Measurements from ENCODE around the gene JAK1. TPM values are rescaled to one million over a fixed set of nuclear protein-coding genes. Genes with fewer than 3 reads are reported as not detected.
A peak's percentile ranks its signal among the peaks of the same experiment; 100 is the strongest.

JAK1 gene
- total and polyA plus RNA-seq, 2 experiments from 2014 or later: 8.0 to 19.5 TPM

DNA sequence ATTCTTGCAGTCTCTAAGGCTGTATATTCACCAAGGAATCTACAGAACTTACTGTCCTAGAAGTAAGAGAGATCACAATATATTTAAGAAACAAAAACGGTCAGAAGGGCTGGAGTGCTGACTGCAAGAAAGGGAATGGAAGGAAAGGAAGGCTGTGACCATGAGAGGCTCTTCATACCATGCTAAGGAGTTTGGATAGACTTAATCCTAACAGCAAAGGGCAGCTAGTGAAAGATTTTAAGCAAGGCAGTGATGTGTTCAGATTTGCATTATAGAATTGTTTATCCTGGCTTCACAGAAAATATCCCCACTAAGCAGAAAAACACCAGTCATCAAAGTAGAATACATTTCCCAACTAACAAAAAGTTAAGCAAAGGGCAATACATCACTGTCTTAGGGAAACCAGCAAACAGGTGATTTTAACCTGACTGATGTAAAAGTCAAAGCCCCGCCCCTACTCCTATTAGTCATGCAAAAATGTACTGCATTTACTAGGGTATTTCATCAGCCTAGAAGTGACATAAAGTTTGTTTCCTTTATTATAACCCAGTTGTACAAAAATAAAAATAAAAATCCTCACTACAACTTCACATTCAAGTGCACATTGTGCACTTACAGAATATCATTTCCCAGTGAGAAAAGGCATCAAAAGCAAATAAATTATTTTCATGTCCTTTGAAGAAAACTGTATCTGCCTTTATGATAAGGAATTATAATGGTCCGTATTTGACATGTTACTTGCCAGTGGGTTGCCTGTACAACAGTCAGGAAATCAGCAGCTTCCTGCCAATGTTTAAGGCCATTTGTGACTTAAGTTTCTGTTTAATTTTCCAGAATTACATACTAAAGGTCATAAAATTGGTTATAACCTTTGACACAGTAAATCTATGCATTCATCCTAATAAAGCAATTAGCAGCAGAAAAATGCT lies 17.2 kb downstream of the JAK1 start:
- ATAC-seq (peak; percentile 40), DNase-seq (ENCODE audit: low spot score) (peak; percentile 72)
- Mint-ChIP-seq H3K27me3 (ENCODE audit: insufficient read depth, low read depth, poor library complexity) (peaks cover 1% of the 10 kb centered on the region), H3K4me1 (peaks cover 24% of the 10 kb centered on the region), H3K27ac (peak overlapping the region; percentile 93), H3K36me3 (ENCODE audit: low read depth) (no peaks in the 10 kb centered on the region), H3K4me3 (no peak overlapping the region; the same call in 2 of the 3 replicates), H3K9me3 (no peaks in the 10 kb centered on the region)
- H3K4me1 ChIP-seq (ENCODE audit: insufficient read depth): peaks cover 11% of the 10 kb centered on the region; the same call in 1 of the 2 replicates
- H3K4me2 ChIP-seq: peak overlapping the region; percentile 1; the same call in 1 of the 2 replicates
- TF ChIP-seq, protein P1, sequence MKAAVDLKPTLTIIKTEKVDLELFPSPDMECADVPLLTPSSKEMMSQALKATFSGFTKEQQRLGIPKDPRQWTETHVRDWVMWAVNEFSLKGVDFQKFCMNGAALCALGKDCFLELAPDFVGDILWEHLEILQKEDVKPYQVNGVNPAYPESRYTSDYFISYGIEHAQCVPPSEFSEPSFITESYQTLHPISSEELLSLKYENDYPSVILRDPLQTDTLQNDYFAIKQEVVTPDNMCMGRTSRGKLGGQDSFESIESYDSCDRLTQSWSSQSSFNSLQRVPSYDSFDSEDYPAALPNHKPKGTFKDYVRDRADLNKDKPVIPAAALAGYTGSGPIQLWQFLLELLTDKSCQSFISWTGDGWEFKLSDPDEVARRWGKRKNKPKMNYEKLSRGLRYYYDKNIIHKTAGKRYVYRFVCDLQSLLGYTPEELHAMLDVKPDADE (IDR thresholded peaks at IDR 0.05): no peak
- TF ChIP-seq EZH2 (IDR thresholded peaks at IDR 0.05; ENCODE audit: low read depth, unreplicated experiment) (no peak), JUNB (IDR thresholded peaks at IDR 0.05; ENCODE audit: unreplicated experiment) (no peak), CREB1 (CRISPR knock-in tag; IDR thresholded peaks at IDR 0.05; ENCODE audit: low read depth) (no peak), NANOG (IDR thresholded peaks at IDR 0.05; ENCODE audit: borderline replicate concordance) (no peak)
- TF ChIP-seq, protein P2, sequence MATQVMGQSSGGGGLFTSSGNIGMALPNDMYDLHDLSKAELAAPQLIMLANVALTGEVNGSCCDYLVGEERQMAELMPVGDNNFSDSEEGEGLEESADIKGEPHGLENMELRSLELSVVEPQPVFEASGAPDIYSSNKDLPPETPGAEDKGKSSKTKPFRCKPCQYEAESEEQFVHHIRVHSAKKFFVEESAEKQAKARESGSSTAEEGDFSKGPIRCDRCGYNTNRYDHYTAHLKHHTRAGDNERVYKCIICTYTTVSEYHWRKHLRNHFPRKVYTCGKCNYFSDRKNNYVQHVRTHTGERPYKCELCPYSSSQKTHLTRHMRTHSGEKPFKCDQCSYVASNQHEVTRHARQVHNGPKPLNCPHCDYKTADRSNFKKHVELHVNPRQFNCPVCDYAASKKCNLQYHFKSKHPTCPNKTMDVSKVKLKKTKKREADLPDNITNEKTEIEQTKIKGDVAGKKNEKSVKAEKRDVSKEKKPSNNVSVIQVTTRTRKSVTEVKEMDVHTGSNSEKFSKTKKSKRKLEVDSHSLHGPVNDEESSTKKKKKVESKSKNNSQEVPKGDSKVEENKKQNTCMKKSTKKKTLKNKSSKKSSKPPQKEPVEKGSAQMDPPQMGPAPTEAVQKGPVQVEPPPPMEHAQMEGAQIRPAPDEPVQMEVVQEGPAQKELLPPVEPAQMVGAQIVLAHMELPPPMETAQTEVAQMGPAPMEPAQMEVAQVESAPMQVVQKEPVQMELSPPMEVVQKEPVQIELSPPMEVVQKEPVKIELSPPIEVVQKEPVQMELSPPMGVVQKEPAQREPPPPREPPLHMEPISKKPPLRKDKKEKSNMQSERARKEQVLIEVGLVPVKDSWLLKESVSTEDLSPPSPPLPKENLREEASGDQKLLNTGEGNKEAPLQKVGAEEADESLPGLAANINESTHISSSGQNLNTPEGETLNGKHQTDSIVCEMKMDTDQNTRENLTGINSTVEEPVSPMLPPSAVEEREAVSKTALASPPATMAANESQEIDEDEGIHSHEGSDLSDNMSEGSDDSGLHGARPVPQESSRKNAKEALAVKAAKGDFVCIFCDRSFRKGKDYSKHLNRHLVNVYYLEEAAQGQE (IDR thresholded peaks at IDR 0.05; ENCODE audit: unreplicated experiment): no peak
- no peaks in the 10 kb centered on the region for H3K36me3 ChIP-seq (ENCODE audit: insufficient read depth)
- no peaks in the 10 kb centered on the region for H3F3A ChIP-seq (replicated peaks; ENCODE audit: low read depth)
- no peaks in the 10 kb centered on the region for H4K20me1 ChIP-seq (replicated peaks; ENCODE audit: insufficient read depth)
- H3K79me2 ChIP-seq (replicated peaks; ENCODE audit: insufficient read depth): peaks cover 38% of the 10 kb centered on the region
- H3K27me3 ChIP-seq (ENCODE audit: insufficient read depth): no peaks in the 10 kb centered on the region
- peak overlapping the region; percentile 84 for H3K27ac ChIP-seq (ENCODE audit: low read depth)
- H3K9me2 ChIP-seq (ENCODE audit: insufficient read depth): no peaks in the 10 kb centered on the region
- H2AFZ ChIP-seq: no peak overlapping the region
- H3K4me3 ChIP-seq: no peak overlapping the region

- peak overlapping the region; percentile 84 for H3K27ac ChIP-seq (ENCODE audit: low read depth)
- H3K27me3 ChIP-seq (ENCODE audit: insufficient read depth): no peaks in the 10 kb centered on the region
- H3K79me2 ChIP-seq (replicated peaks; ENCODE audit: insufficient read depth): peaks cover 29% of the 10 kb centered on the region
- H3K4me1 ChIP-seq (ENCODE audit: insufficient read depth): peaks cover 11% of the 10 kb centered on the region; the same call in 1 of the 2 replicates
- H3K9me2 ChIP-seq (ENCODE audit: insufficient read depth): no peaks in the 10 kb centered on the region
- Mint-ChIP-seq H3K4me3 (no peak overlapping the region), H3K36me3 (ENCODE audit: low read depth) (no peaks in the 10 kb centered on the region), H3K27me3 (ENCODE audit: insufficient read depth, low read depth, poor library complexity) (peaks cover 1% of the 10 kb centered on the region), H3K9me3 (no peaks in the 10 kb centered on the region), H3K27ac (peak overlapping the region; percentile 93), H3K4me1 (peaks cover 24% of the 10 kb centered on the region)
- DNase-seq (ENCODE audit: low spot score): no peak
- no peaks in the 10 kb centered on the region for H4K20me1 ChIP-seq (replicated peaks; ENCODE audit: insufficient read depth)
- no peak for ATAC-seq
- H3K36me3 ChIP-seq (ENCODE audit: insufficient read depth): no peaks in the 10 kb centered on the region
- H3K4me2 ChIP-seq: 0 out of 2 replicates have a peak overlapping the region, but pooled peaks have one; percentile 1
- no peak overlapping the region for H3K4me3 ChIP-seq
- no peak overlapping the region for H2AFZ ChIP-seq
- no peaks in the 10 kb centered on the region for H3F3A ChIP-seq (replicated peaks; ENCODE audit: low read depth)
- TF ChIP-seq, protein P3, sequence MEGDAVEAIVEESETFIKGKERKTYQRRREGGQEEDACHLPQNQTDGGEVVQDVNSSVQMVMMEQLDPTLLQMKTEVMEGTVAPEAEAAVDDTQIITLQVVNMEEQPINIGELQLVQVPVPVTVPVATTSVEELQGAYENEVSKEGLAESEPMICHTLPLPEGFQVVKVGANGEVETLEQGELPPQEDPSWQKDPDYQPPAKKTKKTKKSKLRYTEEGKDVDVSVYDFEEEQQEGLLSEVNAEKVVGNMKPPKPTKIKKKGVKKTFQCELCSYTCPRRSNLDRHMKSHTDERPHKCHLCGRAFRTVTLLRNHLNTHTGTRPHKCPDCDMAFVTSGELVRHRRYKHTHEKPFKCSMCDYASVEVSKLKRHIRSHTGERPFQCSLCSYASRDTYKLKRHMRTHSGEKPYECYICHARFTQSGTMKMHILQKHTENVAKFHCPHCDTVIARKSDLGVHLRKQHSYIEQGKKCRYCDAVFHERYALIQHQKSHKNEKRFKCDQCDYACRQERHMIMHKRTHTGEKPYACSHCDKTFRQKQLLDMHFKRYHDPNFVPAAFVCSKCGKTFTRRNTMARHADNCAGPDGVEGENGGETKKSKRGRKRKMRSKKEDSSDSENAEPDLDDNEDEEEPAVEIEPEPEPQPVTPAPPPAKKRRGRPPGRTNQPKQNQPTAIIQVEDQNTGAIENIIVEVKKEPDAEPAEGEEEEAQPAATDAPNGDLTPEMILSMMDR (conservative IDR thresholded peaks at IDR 0.05; ENCODE audit: low read depth in 2 of 2): no peak
- TF ChIP-seq, protein P2 (IDR thresholded peaks at IDR 0.05; ENCODE audit: unreplicated experiment): no peak
- no peak for TF ChIP-seq STAT1 (IDR thresholded peaks at IDR 0.05; ENCODE audit: unreplicated experiment)
- no peak for TF ChIP-seq POLR2AphosphoS5 (IDR thresholded peaks at IDR 0.05; ENCODE audit: low read depth)
- TF ChIP-seq CREB1 (CRISPR knock-in tag; IDR thresholded peaks at IDR 0.05; ENCODE audit: low read depth): no peak
- no peak for TF ChIP-seq JUNB (IDR thresholded peaks at IDR 0.05; ENCODE audit: unreplicated experiment)
Observed at GRCh38 chr1:64948216-64948615, 18.1 kb downstream of the JAK1 start.

Measured in GM23338 (cell line).